CD14-positive monocyte (primary cell): ENCODE measurements around the gene PDCD4. TPM values are rescaled to one million over a fixed set of nuclear protein-coding genes. Genes with fewer than 3 reads are reported as not detected.
A peak's percentile ranks its signal among the peaks of the same experiment; 100 is the strongest.

Source experiments
- DNase-seq, 3 donors: peaks; one replicate each; pipeline ENCODE4 v3.0.0-alpha.2; 2011 to 2022
- H2AFZ ChIP-seq: 2 replicates; pipeline ENCODE4 v1.6.0; 2012; ENCODE audit warnings: mild to moderate bottlenecking, low read depth, low read length, inconsistent platforms; ENCODE audit not compliant: insufficient read depth, poor library complexity, severe bottlenecking
- H3K27ac ChIP-seq, 2 donors: 1 replicate in 1 of 2; 2 replicates in 1 of 2; pipeline ENCODE4 v1.5.1; 2012 to 2013; ENCODE audit warnings: low read length in 2 of 2, control low read depth in 1 of 2, inconsistent platforms in 1 of 2, low read depth in 1 of 2, mild to moderate bottlenecking in 1 of 2
- H3K27me3 ChIP-seq, 2 donors: one replicate each; pipeline versions ENCODE4 v1.6.0 to v1.6.1; 2011 to 2013; ENCODE audit warnings: low read length in 2 of 2; ENCODE audit not compliant: control insufficient read depth in 2 of 2, insufficient read depth in 2 of 2
- H3K36me3 ChIP-seq, 2 donors: replicated peaks in 1 of 2; 1 replicate in 1 of 2; 2 replicates in 1 of 2; pipeline versions ENCODE4 v1.5.1 to v1.6.1; 2012 to 2013; ENCODE audit warnings: low read length in 2 of 2, control low read depth in 1 of 2, inconsistent platforms in 1 of 2, mild to moderate bottlenecking in 1 of 2; ENCODE audit not compliant: insufficient read depth in 2 of 2, control insufficient read depth in 1 of 2
- H3K4me1 ChIP-seq, 2 donors: 1 replicate in 1 of 2; 2 replicates in 1 of 2; pipeline versions ENCODE4 v1.5.1 to v1.6.1; 2012 to 2013; ENCODE audit warnings: low read length in 2 of 2, control low read depth in 1 of 2, inconsistent platforms in 1 of 2, mild to moderate bottlenecking in 1 of 2, moderate library complexity in 1 of 2; ENCODE audit not compliant: insufficient read depth in 2 of 2, control insufficient read depth in 1 of 2
- H3K4me2 ChIP-seq: replicated peaks from 2 replicates; pipeline ENCODE3; 2012; ENCODE audit warnings: low read length, moderate library complexity, mild to moderate bottlenecking; ENCODE audit not compliant: poor library complexity, severe bottlenecking; ENCODE audit errors: extremely low read depth
- H3K4me3 ChIP-seq, 3 experiments: fragments of 200-600 bp in 1 of 3; sonication (generic) in 1 of 3; replicated peaks in 1 of 3; 1 replicate in 2 of 3; 2 replicates in 1 of 3; pipeline ENCODE4 v1.5.1; 2011 to 2013; ENCODE audit warnings: low read length in 3 of 3, mild to moderate bottlenecking in 3 of 3, control low read depth in 2 of 3, low read depth in 2 of 3, inconsistent platforms in 1 of 3, moderate library complexity in 1 of 3
- H3K79me2 ChIP-seq: 2 replicates; pipeline ENCODE4 v1.6.0; 2012; ENCODE audit warnings: mild to moderate bottlenecking, control low read depth, inconsistent platforms, low read length, moderate library complexity; ENCODE audit not compliant: insufficient read depth
- H3K9ac ChIP-seq: 2 replicates; pipeline ENCODE4 v1.6.0; 2017; ENCODE audit warnings: low read length, mild to moderate bottlenecking; ENCODE audit not compliant: insufficient read depth, poor library complexity, severe bottlenecking
- H3K9me3 ChIP-seq, 2 donors: replicated peaks in 1 of 2; 1 replicate in 1 of 2; 2 replicates in 1 of 2; pipeline versions ENCODE4 v1.5.1 to v1.6.1; 2012 to 2013; ENCODE audit warnings: low read length in 2 of 2, control low read depth in 1 of 2; ENCODE audit not compliant: control insufficient read depth in 1 of 2, insufficient read depth in 1 of 2
- H4K20me1 ChIP-seq: 2 replicates; pipeline ENCODE4 v1.6.0; 2012; ENCODE audit warnings: mild to moderate bottlenecking, low read length, control low read depth, moderate library complexity; ENCODE audit not compliant: insufficient read depth
- H3K27ac Mint-ChIP-seq, 7 donors: one replicate each; pipeline ENCODE4 v1.8.0; 2020; ENCODE audit warnings: mild to moderate bottlenecking in 7 of 7, mixed read lengths in 7 of 7, moderate library complexity in 6 of 7, inconsistent platforms in 2 of 7
- H3K27me3 Mint-ChIP-seq, 3 donors: one replicate each; pipeline ENCODE4 v1.8.0; 2021 to 2022; ENCODE audit warnings: low read depth in 3 of 3, mild to moderate bottlenecking in 3 of 3, mixed read lengths in 3 of 3, moderate library complexity in 3 of 3, inconsistent platforms in 1 of 3
- H3K36me3 Mint-ChIP-seq, 2 donors: one replicate each; pipeline ENCODE4 v1.8.0; 2020; ENCODE audit warnings: mixed read lengths in 2 of 2, inconsistent platforms in 1 of 2, mild to moderate bottlenecking in 1 of 2
- H3K4me1 Mint-ChIP-seq: one replicate; pipeline ENCODE4 v1.8.0; 2020; ENCODE audit warnings: mild to moderate bottlenecking, mixed read lengths
- H3K4me3 Mint-ChIP-seq, 2 donors: one replicate each; pipeline ENCODE4 v1.8.0; 2020; ENCODE audit warnings: mild to moderate bottlenecking in 2 of 2, mixed read lengths in 2 of 2, moderate library complexity in 1 of 2
- H3K9me3 Mint-ChIP-seq, 7 donors: one replicate each; pipeline ENCODE4 v1.8.0; 2020 to 2022; ENCODE audit warnings: mixed read lengths in 7 of 7, mild to moderate bottlenecking in 6 of 7, moderate library complexity in 6 of 7, inconsistent platforms in 2 of 7
- CTCF ChIP-seq: fragments of 200-600 bp; IDR thresholded peaks from one replicate; pipeline ENCODE4 v1.8.0; 2022; ENCODE audit warnings: antibody characterized with exemption, mild to moderate bottlenecking
- WGBS: methylation state at CpG from one replicate; pipeline ENCODE4 v1.1.5; 2013; ENCODE audit warnings: missing lambda C conversion rate; ENCODE audit not compliant: insufficient coverage; 5-methylcytosine and 5-hydroxymethylcytosine counted together
- intact Hi-C, 2 donors: fragments of 100-400 bp; cut with micrococcal nuclease; formaldehyde crosslinking; loops; one replicate each; pipeline versions ENCODE4 v1.15.0 to v1.15.1; 2023
- polyA minus RNA-seq: library from RNA; depleted of rRNA, polyadenylated mRNA; stranded (reverse); fragments of >200 nt; gene quantifications from 2 replicates; pipeline ENCODE4 v1.2.3, GENCODE V29; 2012
- polyA plus RNA-seq, 3 donors: library from polyadenylated mRNA; depleted of rRNA in 1 of 3; unstranded in 2 of 3; stranded (reverse) in 1 of 3; fragments of 300-500 nt in 2 of 3; fragments of >200 nt in 1 of 3; fragmentation: Illumina TruSeq in 2 of 3; gene quantifications; 1 replicate in 2 of 3; 2 replicates in 1 of 3; pipeline ENCODE4 v1.2.3, GENCODE V29; 2012 to 2021
- total RNA-seq, 12 experiments: library from RNA in 1 of 12; stranded (reverse) in 1 of 12; fragments of 120-200 nt in 1 of 12; gene quantifications; one replicate each; pipeline ENCODE4 v1.2.4 and lab custom pipeline; 2013 to 2026; ENCODE audit warnings: mixed read lengths in 6 of 12, inconsistent platforms in 1 of 12

The PDCD4 gene
- total RNA-seq (2013) = 87.1 TPM
- polyA plus RNA-seq (10 to 100 TPM; 39.8 to 53.4 (median 48.6) TPM), polyA minus RNA-seq (18.8 and 27.4 TPM in 2 replicates), total RNA-seq (lab: John Stamatoyannopoulos, UW) (23.4 to 225 (median 163) reads per million in 11 experiments)

GRCh38 chr10:110871298-110872084 lies at the start of gene PDCD4:
Gene PDCD4 (plus strand): TSS chr10:110871928. CDS start chr10:110876028, 4,100 bp downstream.
- peaks cover 57% of the 10 kb centered on the region for H3K79me2 ChIP-seq
- Mint-ChIP-seq H3K4me1 (peaks cover 61% of the 10 kb centered on the region), H3K36me3 (peaks cover 0 to 7% of the 10 kb centered on the region in 2 donors), H3K27ac (peak within 1 kb of the TSS; percentile 87 to 96 (median 94)), H3K9me3 (no peaks in the 10 kb centered on the region), H3K27me3 (peaks cover 0 to 2% (median 0%) of the 10 kb centered on the region in 3 donors), H3K4me3 (peak within 1 kb of the TSS; percentile 91 to 92)
- intact Hi-C loops = loop anchor here (1.0 to 10.0 kb wide), 5 partner anchors 9 to 67 kb away; partner anchors contain the start of genes BBIP1 (in 1 of the 2) and SHOC2 (in 1 of the 2)
- H3K27ac ChIP-seq = peak within 1 kb of the TSS; percentile 88 to 92
- no peaks in the 10 kb centered on the region for H3K9me3 ChIP-seq
- H4K20me1 ChIP-seq = peaks cover 27% of the 10 kb centered on the region
- WGBS = under 1% methylated on average over 42 of the region's 47 CpGs
- H3K4me1 ChIP-seq = peaks cover 43 to 63% of the 10 kb centered on the region in 2 donors
- H3K36me3 ChIP-seq = peaks cover 6 to 7% of the 10 kb centered on the region in 2 donors
- H2AFZ ChIP-seq = peak within 1 kb of the TSS; percentile 84
- peak within 1 kb of the TSS; percentile 93 for H3K9ac ChIP-seq
- no peak for TF ChIP-seq CTCF
- peak within 1 kb of the TSS; percentile 88 to 95 (median 89) for H3K4me3 ChIP-seq
- peak; percentile 90 to 95 (median 94) for DNase-seq
- no peaks in the 10 kb centered on the region for H3K27me3 ChIP-seq
- H3K4me2 ChIP-seq = peak within 1 kb of the TSS; percentile 88

- intact Hi-C loops = no loop called here
- no peak for TF ChIP-seq CTCF
- Mint-ChIP-seq H3K27me3 (peaks cover 0 to 3% (median 0%) of the 10 kb centered on the region in 3 donors), H3K4me1 (peaks cover 5% of the 10 kb centered on the region), H3K27ac (peak overlapping the region in 1 of 7 donors; percentile 37), H3K36me3 (no peaks in the 10 kb centered on the region), H3K9me3 (no peaks in the 10 kb centered on the region), H3K4me3 (no peak overlapping the region)
- Histone ChIP-seq H3K27me3 (no peaks in the 10 kb centered on the region), H3K36me3 (no peaks in the 10 kb centered on the region), H3K4me2 (no peak overlapping the region), H3K4me1 (no peaks in the 10 kb centered on the region), H3K4me3 (no peak overlapping the region), H4K20me1 (no peaks in the 10 kb centered on the region), H3K9ac (no peak overlapping the region), H3K79me2 (no peaks in the 10 kb centered on the region), H3K9me3 (no peaks in the 10 kb centered on the region), H3K27ac (no peak overlapping the region), H2AFZ (peak overlapping the region; percentile 7)
- no peak for DNase-seq
- 53% methylated on average over 4 of the region's 4 CpGs for WGBS
These were observed 49.6 kb upstream of the PDCD4 start for GRCh38 chr10:110822035-110822711.
